Measurements from ENCODE around the gene KBTBD8. TPM values are rescaled to one million over a fixed set of nuclear protein-coding genes. Genes with fewer than 3 reads are reported as not detected.

KBTBD8 gene
- total RNA-seq, 1 experiment from 2014 or later: 2.0 TPM

GRCh38 chr3:66985336-66985920 is 12.7 kb upstream of the KBTBD8 start:
- H3K27ac ChIP-seq (ENCODE audit: low read depth, low read length, poor library complexity, severe bottlenecking): no peak overlapping the region
- DNase-seq (ENCODE audit: low spot score): no peak
- CTCF ChIA-PET: no interaction called here
- no peak for TF ChIP-seq CTCF (conservative IDR thresholded peaks at IDR 0.05; ENCODE audit: low read depth, low read length)
- TF ChIP-seq EZH2 (IDR thresholded peaks at IDR 0.05; ENCODE audit: borderline replicate concordance, low read depth, low read length, poor library complexity, severe bottlenecking): no peak
- no peaks in the 10 kb centered on the region for H3K4me1 ChIP-seq (ENCODE audit: insufficient read depth, low read length, poor library complexity, severe bottlenecking)
- no peaks in the 10 kb centered on the region for H3K9me3 ChIP-seq (ENCODE audit: low read depth, low read length, poor library complexity, severe bottlenecking)
- intact Hi-C loops (cut with micrococcal nuclease; ENCODE audit: unreplicated experiment): no loop called here
- no peak overlapping the region for H3K4me3 ChIP-seq (ENCODE audit: low read depth, low read length, poor library complexity, severe bottlenecking)
- H3K27me3 ChIP-seq (replicated peaks; ENCODE audit: insufficient read depth, low read depth, low read length, poor library complexity): no peaks in the 10 kb centered on the region
- BruUV-seq (replicated peaks): no TSS peak
- no peaks in the 10 kb centered on the region for H3K36me3 ChIP-seq (ENCODE audit: insufficient read depth, low read length, poor library complexity, severe bottlenecking)
- POLR2A ChIA-PET (ENCODE audit: low non-redundant PET): no interaction called here

DNA sequence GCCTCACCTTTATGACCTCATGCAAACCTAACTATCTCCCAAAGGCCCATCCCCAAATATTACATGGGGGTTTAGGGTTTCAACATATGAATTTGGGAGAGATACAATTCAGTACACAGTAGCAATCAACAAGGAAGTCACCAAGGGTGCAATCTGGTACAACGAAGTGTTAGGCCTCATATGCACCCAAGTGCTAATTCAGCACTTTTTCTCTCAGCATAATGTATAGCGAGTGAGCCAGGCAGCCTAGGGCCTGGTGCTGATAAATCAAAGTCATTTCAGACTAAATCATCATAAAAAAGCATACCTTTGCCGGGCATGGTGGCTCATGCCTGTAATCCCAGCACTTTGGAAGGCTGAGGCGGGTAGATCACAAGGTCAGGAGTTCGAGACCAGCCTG is 11.7 kb upstream of the KBTBD8 start:
- Histone ChIP-seq H3K4me3 (ENCODE audit: low read depth, low read length, poor library complexity, severe bottlenecking) (no peak overlapping the region), H3K4me1 (ENCODE audit: insufficient read depth, low read length, poor library complexity, severe bottlenecking) (no peaks in the 10 kb centered on the region), H3K27ac (ENCODE audit: low read depth, low read length, poor library complexity, severe bottlenecking) (no peak overlapping the region), H3K27me3 (replicated peaks; ENCODE audit: insufficient read depth, low read depth, low read length, poor library complexity) (no peaks in the 10 kb centered on the region), H3K36me3 (ENCODE audit: insufficient read depth, low read length, poor library complexity, severe bottlenecking) (no peaks in the 10 kb centered on the region), H3K9me3 (ENCODE audit: low read depth, low read length, poor library complexity, severe bottlenecking) (no peaks in the 10 kb centered on the region)
- BruUV-seq (replicated peaks): no TSS peak
- intact Hi-C loops (cut with micrococcal nuclease; ENCODE audit: unreplicated experiment): no loop called here
- CTCF ChIA-PET: no interaction called here
- POLR2A ChIA-PET (ENCODE audit: low non-redundant PET): no interaction called here
- TF ChIP-seq CTCF (conservative IDR thresholded peaks at IDR 0.05; ENCODE audit: low read depth, low read length) (no peak), EZH2 (IDR thresholded peaks at IDR 0.05; ENCODE audit: borderline replicate concordance, low read depth, low read length, poor library complexity, severe bottlenecking) (no peak)
- DNase-seq (ENCODE audit: low spot score): no peak

GRCh38 chr3:66989241-66989640 is 8.9 kb upstream of the KBTBD8 start:
- intact Hi-C loops (cut with micrococcal nuclease; ENCODE audit: unreplicated experiment): no loop called here
- BruUV-seq (replicated peaks): no TSS peak
- TF ChIP-seq CTCF (conservative IDR thresholded peaks at IDR 0.05; ENCODE audit: low read depth, low read length) (no peak), EZH2 (IDR thresholded peaks at IDR 0.05; ENCODE audit: borderline replicate concordance, low read depth, low read length, poor library complexity, severe bottlenecking) (no peak)
- Histone ChIP-seq H3K36me3 (ENCODE audit: insufficient read depth, low read length, poor library complexity, severe bottlenecking) (no peaks in the 10 kb centered on the region), H3K4me1 (ENCODE audit: insufficient read depth, low read length, poor library complexity, severe bottlenecking) (no peaks in the 10 kb centered on the region), H3K27ac (ENCODE audit: low read depth, low read length, poor library complexity, severe bottlenecking) (no peak overlapping the region), H3K4me3 (ENCODE audit: low read depth, low read length, poor library complexity, severe bottlenecking) (no peak overlapping the region), H3K27me3 (replicated peaks; ENCODE audit: insufficient read depth, low read depth, low read length, poor library complexity) (peaks cover 3% of the 10 kb centered on the region), H3K9me3 (ENCODE audit: low read depth, low read length, poor library complexity, severe bottlenecking) (no peaks in the 10 kb centered on the region)
- POLR2A ChIA-PET (ENCODE audit: low non-redundant PET): interaction anchor here (0.6 kb wide), 1 partner anchor 227 kb away, joined by 3 read pairs; no protein-coding TSS in a partner anchor
- DNase-seq (ENCODE audit: low spot score): no peak
- CTCF ChIA-PET: no interaction called here
